Neural progenitor cell (in vitro differentiated cells): ENCODE results near the gene OR2A25. TPM values are rescaled to one million over a fixed set of nuclear protein-coding genes. Genes with fewer than 3 reads are reported as not detected.

Experiments
- DNase-seq: peaks from one replicate; pipeline ENCODE4 v3.0.0-alpha.2; 2016; ENCODE audit warnings: low spot score
- H2AFZ ChIP-seq: fragments of 200-600 bp; sonication (generic); replicated peaks from 2 replicates; pipeline ENCODE4 v1.6.1; 2016; ENCODE audit warnings: antibody characterized with exemption
- H3F3A ChIP-seq: fragments of 200-600 bp; sonication (generic); 2 replicates; pipeline ENCODE4 v1.6.1; 2016; ENCODE audit warnings: antibody characterized with exemption, low read depth
- H3K27ac ChIP-seq: fragments of 200-600 bp; sonication (generic); 2 replicates; pipeline ENCODE4 v1.5.1; 2016; ENCODE audit warnings: mild to moderate bottlenecking
- H3K27me3 ChIP-seq: fragments of 200-600 bp; sonication (generic); 2 replicates; pipeline ENCODE4 v1.6.1; 2016; ENCODE audit warnings: mild to moderate bottlenecking, moderate library complexity
- H3K36me3 ChIP-seq: fragments of 200-600 bp; sonication (generic); 2 replicates; pipeline ENCODE4 v1.5.1; 2016
- H3K4me1 ChIP-seq: fragments of 200-600 bp; sonication (generic); 2 replicates; pipeline ENCODE4 v1.6.1; 2016; ENCODE audit warnings: mixed run types
- H3K4me2 ChIP-seq: fragments of 200-600 bp; sonication (generic); 2 replicates; pipeline ENCODE4 v1.6.1; 2016
- H3K4me3 ChIP-seq: fragments of 200-600 bp; sonication (generic); 2 replicates; pipeline ENCODE4 v1.5.1; 2016
- H3K79me2 ChIP-seq: fragments of 200-600 bp; sonication (generic); 2 replicates; pipeline ENCODE4 v1.6.1; 2016; ENCODE audit warnings: low read depth
- H3K9ac ChIP-seq: fragments of 200-600 bp; sonication (generic); 2 replicates; pipeline ENCODE4 v1.6.1; 2016
- H3K9me3 ChIP-seq: fragments of 200-600 bp; sonication (generic); 2 replicates; pipeline ENCODE4 v1.5.1; 2016; ENCODE audit warnings: low read depth
- H4K20me1 ChIP-seq: fragments of 200-600 bp; sonication (generic); 2 replicates; pipeline ENCODE4 v1.6.1; 2016; ENCODE audit warnings: low read depth
- H3K27ac Mint-ChIP-seq: 3 replicates; pipeline ENCODE4 v1.8.0; 2021; ENCODE audit warnings: mixed read lengths
- H3K27me3 Mint-ChIP-seq: 2 replicates; pipeline ENCODE4 v1.8.0; 2022; ENCODE audit warnings: low read depth, mild to moderate bottlenecking, inconsistent platforms, moderate library complexity, mixed read lengths; ENCODE audit not compliant: insufficient read depth
- H3K36me3 Mint-ChIP-seq: 3 replicates; pipeline ENCODE4 v1.8.0; 2021; ENCODE audit warnings: mixed read lengths
- H3K4me1 Mint-ChIP-seq: 3 replicates; pipeline ENCODE4 v1.8.0; 2021; ENCODE audit warnings: mixed read lengths
- H3K4me3 Mint-ChIP-seq: 3 replicates; pipeline ENCODE4 v1.8.0; 2021; ENCODE audit warnings: mild to moderate bottlenecking, moderate library complexity, mixed read lengths
- H3K9me3 Mint-ChIP-seq: 3 replicates; pipeline ENCODE4 v1.8.0; 2020; ENCODE audit warnings: mixed read lengths
- EZH2 ChIP-seq: fragments of 200-600 bp; sonication (generic); IDR thresholded peaks from 2 replicates; pipeline ENCODE4 v1.6.1; 2017; ENCODE audit warnings: antibody characterized with exemption, mild to moderate bottlenecking, moderate library complexity
- EZH2phosphoT487 ChIP-seq: fragments of 200-600 bp; sonication (generic); IDR thresholded peaks from 2 replicates; pipeline ENCODE4 v1.6.1; 2017; ENCODE audit warnings: antibody characterized with exemption
- total RNA-seq: library from RNA; depleted of rRNA; stranded (reverse); fragments of >200 nt; gene quantifications from 2 replicates; pipeline ENCODE4 v1.2.3, GENCODE V29; 2015; ENCODE audit warnings: low replicate concordance
- TF ChIP-seq, protein P1 (sequence below): fragments of 200-600 bp; sonication (generic); IDR thresholded peaks from 2 replicates; pipeline ENCODE4 v1.5.1; 2017; ENCODE audit warnings: antibody characterized with exemption, mild to moderate bottlenecking

Gene OR2A25
- total RNA-seq, 1 donor from 2014 or later: not detected

DNA sequence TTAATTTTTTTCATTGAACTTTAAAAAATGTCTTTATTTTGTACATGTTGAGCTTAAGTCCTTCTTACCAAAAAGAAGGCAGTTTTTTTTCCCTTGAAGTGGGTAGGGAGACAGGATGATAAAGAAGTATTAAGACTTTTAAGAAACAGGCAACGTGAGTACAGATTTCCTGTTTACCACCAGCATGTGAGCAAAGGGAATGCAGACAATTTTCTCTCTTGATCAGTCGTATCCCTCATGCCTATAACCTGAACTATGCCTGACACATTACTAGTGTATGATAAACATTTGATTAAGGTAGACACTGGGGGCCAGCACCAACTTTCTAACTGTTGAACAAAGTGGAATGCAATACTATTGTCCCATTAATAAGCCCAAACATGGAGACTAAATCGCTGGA, 31.0 kb downstream of the OR2A25 start:
- H3K9ac ChIP-seq: no peak overlapping the region
- no peaks in the 10 kb centered on the region for H3K4me1 Mint-ChIP-seq
- no peaks in the 10 kb centered on the region for H3K36me3 ChIP-seq
- no peak overlapping the region for H3K4me3 ChIP-seq
- no peak overlapping the region for H3K4me3 Mint-ChIP-seq
- no peaks in the 10 kb centered on the region for H3K27me3 Mint-ChIP-seq
- no peak overlapping the region for H3K27ac ChIP-seq
- H3K9me3 ChIP-seq: no peaks in the 10 kb centered on the region
- H3K4me1 ChIP-seq: no peaks in the 10 kb centered on the region
- TF ChIP-seq, protein P1, sequence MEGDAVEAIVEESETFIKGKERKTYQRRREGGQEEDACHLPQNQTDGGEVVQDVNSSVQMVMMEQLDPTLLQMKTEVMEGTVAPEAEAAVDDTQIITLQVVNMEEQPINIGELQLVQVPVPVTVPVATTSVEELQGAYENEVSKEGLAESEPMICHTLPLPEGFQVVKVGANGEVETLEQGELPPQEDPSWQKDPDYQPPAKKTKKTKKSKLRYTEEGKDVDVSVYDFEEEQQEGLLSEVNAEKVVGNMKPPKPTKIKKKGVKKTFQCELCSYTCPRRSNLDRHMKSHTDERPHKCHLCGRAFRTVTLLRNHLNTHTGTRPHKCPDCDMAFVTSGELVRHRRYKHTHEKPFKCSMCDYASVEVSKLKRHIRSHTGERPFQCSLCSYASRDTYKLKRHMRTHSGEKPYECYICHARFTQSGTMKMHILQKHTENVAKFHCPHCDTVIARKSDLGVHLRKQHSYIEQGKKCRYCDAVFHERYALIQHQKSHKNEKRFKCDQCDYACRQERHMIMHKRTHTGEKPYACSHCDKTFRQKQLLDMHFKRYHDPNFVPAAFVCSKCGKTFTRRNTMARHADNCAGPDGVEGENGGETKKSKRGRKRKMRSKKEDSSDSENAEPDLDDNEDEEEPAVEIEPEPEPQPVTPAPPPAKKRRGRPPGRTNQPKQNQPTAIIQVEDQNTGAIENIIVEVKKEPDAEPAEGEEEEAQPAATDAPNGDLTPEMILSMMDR: no peak
- TF ChIP-seq EZH2phosphoT487: no peak
- TF ChIP-seq EZH2: no peak
- no peak for DNase-seq
- no peak overlapping the region for H2AFZ ChIP-seq
- H3K27me3 ChIP-seq: no peaks in the 10 kb centered on the region
- H3K9me3 Mint-ChIP-seq: no peaks in the 10 kb centered on the region
- no peaks in the 10 kb centered on the region for H3K79me2 ChIP-seq
- no peaks in the 10 kb centered on the region for H3K36me3 Mint-ChIP-seq
- no peak overlapping the region for H3K27ac Mint-ChIP-seq
- no peaks in the 10 kb centered on the region for H3F3A ChIP-seq
- H4K20me1 ChIP-seq: no peaks in the 10 kb centered on the region
- H3K4me2 ChIP-seq: no peak overlapping the region

DNA sequence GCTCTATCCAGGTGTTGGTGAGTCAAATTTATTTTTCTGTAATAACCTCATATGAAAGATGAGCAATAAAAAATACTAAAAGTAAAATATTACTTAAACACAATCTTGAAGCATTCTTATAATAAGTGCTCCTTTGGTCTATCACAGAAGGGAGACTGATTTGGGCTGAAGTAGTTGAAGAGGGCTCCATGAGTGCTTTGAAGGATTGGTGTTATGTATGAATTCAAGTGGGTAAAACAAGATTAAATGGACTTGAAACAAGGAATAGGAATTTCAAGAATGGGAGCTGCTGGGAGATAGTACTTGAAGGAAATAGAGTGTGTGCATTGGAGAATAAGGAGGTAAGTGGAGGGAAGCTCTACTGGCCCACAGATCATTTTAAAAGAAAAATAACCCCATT, 32.4 kb downstream of the OR2A25 start:
- H3K79me2 ChIP-seq: no peaks in the 10 kb centered on the region
- no peak overlapping the region for H3K4me3 Mint-ChIP-seq
- H3K4me1 Mint-ChIP-seq: no peaks in the 10 kb centered on the region
- H3F3A ChIP-seq: no peaks in the 10 kb centered on the region
- no peaks in the 10 kb centered on the region for H3K36me3 Mint-ChIP-seq
- H3K36me3 ChIP-seq: no peaks in the 10 kb centered on the region
- no peaks in the 10 kb centered on the region for H3K9me3 ChIP-seq
- no peaks in the 10 kb centered on the region for H3K4me1 ChIP-seq
- TF ChIP-seq, protein P1: no peak
- TF ChIP-seq EZH2phosphoT487 (no peak), EZH2 (no peak)
- H2AFZ ChIP-seq: no peak overlapping the region
- H4K20me1 ChIP-seq: no peaks in the 10 kb centered on the region
- H3K4me2 ChIP-seq: no peak overlapping the region
- no peaks in the 10 kb centered on the region for H3K27me3 ChIP-seq
- DNase-seq: no peak
- no peak overlapping the region for H3K9ac ChIP-seq
- H3K27ac Mint-ChIP-seq: no peak overlapping the region
- H3K9me3 Mint-ChIP-seq: no peaks in the 10 kb centered on the region
- no peak overlapping the region for H3K4me3 ChIP-seq
- no peaks in the 10 kb centered on the region for H3K27me3 Mint-ChIP-seq
- no peak overlapping the region for H3K27ac ChIP-seq

DNA sequence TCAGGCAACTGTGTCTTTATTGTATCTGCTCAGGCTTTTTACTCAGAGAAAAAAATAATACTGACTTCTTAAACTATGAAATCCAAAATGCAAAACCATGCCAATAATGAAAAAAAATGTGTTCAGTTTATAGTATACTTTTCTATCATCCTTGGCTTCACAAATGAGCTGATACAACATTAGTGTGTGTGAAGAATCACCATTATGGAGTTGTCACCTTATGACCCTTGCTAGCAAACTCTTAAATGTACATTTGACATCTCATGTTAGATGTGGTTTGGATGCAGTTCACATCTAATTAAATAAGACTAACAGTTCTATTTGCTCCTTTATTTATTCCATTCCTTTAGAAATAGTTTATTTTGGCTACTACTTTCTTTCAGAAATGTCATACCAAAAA, 35.6 kb downstream of the OR2A25 start:
- Histone ChIP-seq H3K9me3 (no peaks in the 10 kb centered on the region), H3K4me2 (no peak overlapping the region), H3K27me3 (no peaks in the 10 kb centered on the region), H3K27ac (no peak overlapping the region), H3K79me2 (no peaks in the 10 kb centered on the region), H3K4me3 (no peak overlapping the region), H3K36me3 (no peaks in the 10 kb centered on the region), H3K9ac (no peak overlapping the region), H4K20me1 (no peaks in the 10 kb centered on the region), H2AFZ (no peak overlapping the region), H3K4me1 (no peaks in the 10 kb centered on the region), H3F3A (no peaks in the 10 kb centered on the region)
- no peak overlapping the region for H3K27ac Mint-ChIP-seq
- H3K4me3 Mint-ChIP-seq: no peak overlapping the region
- TF ChIP-seq EZH2: no peak
- no peak for TF ChIP-seq EZH2phosphoT487
- TF ChIP-seq, protein P1: no peak
- DNase-seq: no peak
- H3K27me3 Mint-ChIP-seq: peaks cover 2% of the 10 kb centered on the region
- no peaks in the 10 kb centered on the region for H3K4me1 Mint-ChIP-seq
- H3K9me3 Mint-ChIP-seq: no peaks in the 10 kb centered on the region
- H3K36me3 Mint-ChIP-seq: no peaks in the 10 kb centered on the region
